Tibial nerve (tissue), 4 donors: ENCODE data around the gene NCOA7.

ENCODE experiments used
- CTCF ChIP-seq, 5 experiments: fragments of 200-600 bp in 3 of 5; fragments of 450-650 bp in 2 of 5; sonication (generic) in 3 of 5; IDR thresholded peaks; one replicate each; pipeline ENCODE4 v1.5.1; 2016 to 2019; ENCODE audit warnings: antibody characterized with exemption in 5 of 5, mild to moderate bottlenecking in 3 of 5, moderate library complexity in 2 of 5
- EP300 ChIP-seq, 2 donors: sonication (generic); formaldehyde crosslinking; IDR thresholded peaks; one replicate each; pipeline ENCODE4 v1.6.1; 2017; ENCODE audit warnings: antibody characterized with exemption in 2 of 2, mild to moderate bottlenecking in 1 of 2
- POLR2A ChIP-seq, 2 donors: fragments of 450-650 bp; IDR thresholded peaks; one replicate each; pipeline ENCODE4 v1.6.1; 2017; ENCODE audit warnings: antibody characterized with exemption in 2 of 2, mild to moderate bottlenecking in 2 of 2, moderate library complexity in 2 of 2

GRCh38 chr6:125816828-125817280 is 26.1 kb downstream of the NCOA7 start:
- TF ChIP-seq EP300 (IDR thresholded peaks at IDR 0.05), result no peak
- TF ChIP-seq POLR2A (IDR thresholded peaks at IDR 0.05), result no peak
- no peak for TF ChIP-seq CTCF (IDR thresholded peaks at IDR 0.05)
